Sigmoid colon (tissue), 7 donors: ENCODE data around the gene KIAA2012. TPM values are rescaled to one million over a fixed set of nuclear protein-coding genes. Genes with fewer than 3 reads are reported as not detected.

Experiments
- DNase-seq: peaks from one replicate; pipeline ENCODE4 v3.0.0-alpha.2; 2019
- H3K27ac ChIP-seq, 4 donors: fragments of 200-600 bp; sonication (generic); one replicate each; pipeline ENCODE4 v1.5.1; 2016 to 2019; ENCODE audit warnings: mild to moderate bottlenecking in 1 of 4
- H3K27me3 ChIP-seq, 3 donors: fragments of 200-600 bp; sonication (generic); one replicate each; pipeline ENCODE4 v1.5.1; 2019; ENCODE audit warnings: mild to moderate bottlenecking in 1 of 3
- H3K36me3 ChIP-seq, 4 donors: fragments of 200-600 bp; sonication (generic); one replicate each; pipeline ENCODE4 v1.5.1; 2016 to 2019
- H3K4me1 ChIP-seq, 4 donors: fragments of 200-600 bp; sonication (generic); one replicate each; pipeline ENCODE4 v1.5.1; 2017 to 2019
- H3K4me3 ChIP-seq, 4 donors: fragments of 200-600 bp; sonication (generic); one replicate each; pipeline ENCODE4 v1.5.1; 2017 to 2019; ENCODE audit warnings: mild to moderate bottlenecking in 2 of 4, moderate library complexity in 1 of 4
- H3K9me3 ChIP-seq, 4 donors: fragments of 200-600 bp in 3 of 4; sonication (generic) in 3 of 4; one replicate each; pipeline versions ENCODE4 v1.5.1 to v1.6.1; 2013 to 2019
- EP300 ChIP-seq, 4 donors: sonication (generic); formaldehyde crosslinking; IDR thresholded peaks; one replicate each; pipeline ENCODE4 v1.6.1; 2017; ENCODE audit warnings: antibody characterized with exemption in 4 of 4
- POLR2A ChIP-seq, 2 donors: fragments of 450-650 bp; IDR thresholded peaks; one replicate each; pipeline ENCODE4 v1.6.1; 2016; ENCODE audit warnings: antibody characterized with exemption in 2 of 2, mild to moderate bottlenecking in 2 of 2, moderate library complexity in 2 of 2
- POLR2AphosphoS5 ChIP-seq, 4 donors: sonication (generic); formaldehyde crosslinking; IDR thresholded peaks; one replicate each; pipeline ENCODE4 v1.6.1; 2017; ENCODE audit warnings: antibody characterized with exemption in 4 of 4
- WGBS, 2 donors: extraction: QIAGEN DNeasy Blood & Tissue Kit; methylation state at CpG; one replicate each; pipeline ENCODE4 v1.1.7; 2013; 5-methylcytosine and 5-hydroxymethylcytosine counted together
- intact Hi-C: fragments of 100-400 bp; cut with DNase I; formaldehyde crosslinking; loops from one replicate; pipeline ENCODE4 v1.15.1; 2023
- polyA plus RNA-seq, 3 donors: library from polyadenylated mRNA; stranded (reverse); fragments of 200-250 nt; gene quantifications; one replicate each; pipeline ENCODE4 v1.2.3, GENCODE V29; 2013
- total RNA-seq, 4 donors: library from RNA; depleted of rRNA; stranded (reverse); fragments of >200 nt; gene quantifications; one replicate each; pipeline ENCODE4 v1.1.0, GENCODE V29; 2016
- TF ChIP-seq, protein P1 (sequence below), 4 experiments: fragments of 450-650 bp in 3 of 4; fragments of 200-600 bp in 1 of 4; IDR thresholded peaks; one replicate each; pipeline ENCODE4 v1.5.1; 2016 to 2019; ENCODE audit warnings: antibody characterized with exemption in 4 of 4, mild to moderate bottlenecking in 3 of 4, moderate library complexity in 2 of 4
- donor health status: healthy with polysubstance abuse.
- donor health status: Bipolar disorder and iron deficiency.
- donor health status: healthy.

KIAA2012 gene
- total and polyA plus RNA-seq, 7 donors: 0.04 to 0.83 (median 0.16) TPM; not detected in 4

DNA sequence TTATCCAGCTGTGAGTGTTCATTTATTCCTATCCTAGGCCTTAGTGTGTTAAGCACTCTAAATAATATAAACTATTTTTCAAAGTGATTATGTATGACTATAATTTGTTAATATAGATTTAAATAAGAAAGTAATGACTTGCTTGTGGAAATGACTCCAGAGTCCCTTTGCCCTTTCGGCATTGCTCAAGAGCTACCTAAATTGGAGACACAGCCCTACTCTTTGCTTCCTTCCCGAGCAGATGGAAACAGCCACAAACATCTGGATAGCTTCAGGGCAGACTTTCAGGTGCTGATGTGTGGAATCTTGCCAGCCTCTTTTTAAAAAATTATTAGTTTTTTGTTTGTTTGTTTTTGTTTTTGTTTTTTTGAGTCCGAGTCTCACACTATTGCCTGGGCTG lies 121.4 kb downstream of the KIAA2012 start:
- WGBS, 2 donors: 85 to 90% methylated on average over 3 of the region's 3 CpGs
- no peak for TF ChIP-seq POLR2AphosphoS5 (IDR thresholded peaks at IDR 0.05)
- TF ChIP-seq, protein P1, sequence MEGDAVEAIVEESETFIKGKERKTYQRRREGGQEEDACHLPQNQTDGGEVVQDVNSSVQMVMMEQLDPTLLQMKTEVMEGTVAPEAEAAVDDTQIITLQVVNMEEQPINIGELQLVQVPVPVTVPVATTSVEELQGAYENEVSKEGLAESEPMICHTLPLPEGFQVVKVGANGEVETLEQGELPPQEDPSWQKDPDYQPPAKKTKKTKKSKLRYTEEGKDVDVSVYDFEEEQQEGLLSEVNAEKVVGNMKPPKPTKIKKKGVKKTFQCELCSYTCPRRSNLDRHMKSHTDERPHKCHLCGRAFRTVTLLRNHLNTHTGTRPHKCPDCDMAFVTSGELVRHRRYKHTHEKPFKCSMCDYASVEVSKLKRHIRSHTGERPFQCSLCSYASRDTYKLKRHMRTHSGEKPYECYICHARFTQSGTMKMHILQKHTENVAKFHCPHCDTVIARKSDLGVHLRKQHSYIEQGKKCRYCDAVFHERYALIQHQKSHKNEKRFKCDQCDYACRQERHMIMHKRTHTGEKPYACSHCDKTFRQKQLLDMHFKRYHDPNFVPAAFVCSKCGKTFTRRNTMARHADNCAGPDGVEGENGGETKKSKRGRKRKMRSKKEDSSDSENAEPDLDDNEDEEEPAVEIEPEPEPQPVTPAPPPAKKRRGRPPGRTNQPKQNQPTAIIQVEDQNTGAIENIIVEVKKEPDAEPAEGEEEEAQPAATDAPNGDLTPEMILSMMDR (IDR thresholded peaks at IDR 0.05): no peak
- no peak for TF ChIP-seq POLR2A (IDR thresholded peaks at IDR 0.05)
- no peak for TF ChIP-seq EP300 (IDR thresholded peaks at IDR 0.05)
- no peaks in the 10 kb centered on the region for H3K27me3 ChIP-seq
- no peak for DNase-seq
- no peaks in the 10 kb centered on the region for H3K4me1 ChIP-seq
- no peak overlapping the region for H3K27ac ChIP-seq
- intact Hi-C loops: no loop called here
- no peaks in the 10 kb centered on the region for H3K36me3 ChIP-seq
- no peak overlapping the region for H3K4me3 ChIP-seq
- no peaks in the 10 kb centered on the region for H3K9me3 ChIP-seq

DNA sequence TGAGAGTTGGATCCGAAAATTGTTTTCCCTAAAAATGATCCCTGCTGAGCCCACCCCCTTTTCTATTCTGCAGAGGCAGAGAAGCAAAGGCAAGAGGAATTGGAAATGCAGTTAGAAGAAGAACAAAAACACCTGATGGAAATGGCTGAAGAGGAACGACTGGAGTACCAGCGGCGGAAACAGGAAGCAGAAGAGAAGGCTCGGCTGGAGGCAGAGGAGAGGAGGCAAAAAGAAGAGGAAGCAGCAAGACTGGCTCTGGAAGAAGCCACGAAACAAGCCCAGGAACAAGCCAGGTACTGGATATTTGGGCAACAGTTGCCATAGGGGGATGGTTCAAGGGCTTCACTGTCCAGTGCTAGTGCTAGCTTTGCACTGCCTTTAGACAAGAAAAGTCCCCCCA lies 123.7 kb downstream of the KIAA2012 start:
- Histone ChIP-seq H3K4me3 (no peak overlapping the region), H3K36me3 (peaks cover 0 to 5% (median 0%) of the 10 kb centered on the region in 4 donors), H3K27ac (no peak overlapping the region), H3K9me3 (no peaks in the 10 kb centered on the region), H3K4me1 (no peaks in the 10 kb centered on the region), H3K27me3 (no peaks in the 10 kb centered on the region)
- TF ChIP-seq EP300 (IDR thresholded peaks at IDR 0.05) (no peak), POLR2AphosphoS5 (IDR thresholded peaks at IDR 0.05) (no peak), POLR2A (IDR thresholded peaks at IDR 0.05) (no peak)
- TF ChIP-seq, protein P1 (IDR thresholded peaks at IDR 0.05): no peak
- intact Hi-C loops: no loop called here
- WGBS, 2 donors: 58 to 81% methylated on average over 6 of the region's 6 CpGs
- no peak for DNase-seq

DNA sequence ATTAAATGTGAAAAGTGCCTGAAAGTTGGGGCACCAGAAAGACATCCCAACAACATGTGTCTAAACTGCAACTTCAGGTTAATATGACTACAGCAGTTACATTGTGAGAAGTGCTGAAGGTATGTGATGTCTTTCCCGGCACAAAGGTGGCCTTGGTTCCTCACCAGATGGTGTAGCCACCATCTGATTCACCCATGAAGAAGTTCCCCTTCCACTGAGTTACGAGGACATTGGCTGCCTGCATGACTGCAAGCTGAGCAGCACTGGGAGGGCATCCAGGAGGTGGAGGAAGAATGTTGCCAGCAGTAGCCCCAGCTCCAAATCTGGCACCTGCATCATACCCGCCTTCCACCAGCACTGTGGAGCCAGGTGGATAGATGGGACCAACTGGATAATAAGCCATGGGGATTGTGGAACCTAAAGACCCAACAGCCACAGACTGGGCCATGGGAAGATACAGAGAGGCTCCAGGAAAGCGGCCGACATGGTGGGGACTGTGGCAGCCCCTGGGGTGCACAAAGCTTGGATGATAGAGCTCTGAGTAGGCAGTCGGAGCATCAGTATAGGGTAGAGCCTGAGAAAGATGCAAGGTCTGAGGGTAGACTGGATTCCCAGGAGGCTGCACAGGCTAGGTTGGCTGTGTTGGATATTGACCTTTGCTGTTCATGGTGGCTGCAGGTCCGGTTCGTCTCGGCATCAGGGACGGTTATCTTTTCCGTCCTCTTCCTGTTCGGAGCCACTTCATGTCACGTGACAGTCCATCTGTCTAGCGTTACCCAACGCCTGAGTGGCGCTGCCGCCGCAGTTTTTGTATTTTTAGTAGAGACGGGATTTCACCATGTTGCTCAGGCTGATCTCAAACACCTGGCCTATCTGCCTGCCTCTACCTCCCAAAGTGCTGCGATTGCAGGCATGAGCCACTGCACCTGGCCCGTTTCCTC lies 128.4 kb downstream of the KIAA2012 start:
- Histone ChIP-seq H3K36me3 (peaks cover 0 to 21% (median 0%) of the 10 kb centered on the region in 4 donors), H3K27me3 (no peaks in the 10 kb centered on the region), H3K27ac (no peak overlapping the region), H3K4me1 (no peaks in the 10 kb centered on the region), H3K9me3 (no peaks in the 10 kb centered on the region), H3K4me3 (no peak overlapping the region)
- intact Hi-C loops: no loop called here
- TF ChIP-seq, protein P1 (IDR thresholded peaks at IDR 0.05): no peak
- TF ChIP-seq POLR2AphosphoS5 (IDR thresholded peaks at IDR 0.05) (no peak), POLR2A (IDR thresholded peaks at IDR 0.05) (no peak), EP300 (IDR thresholded peaks at IDR 0.05) (no peak)
- 93 to 96% methylated on average over 21 of the region's 21 CpGs for WGBS, 2 donors
- no peak for DNase-seq

DNA sequence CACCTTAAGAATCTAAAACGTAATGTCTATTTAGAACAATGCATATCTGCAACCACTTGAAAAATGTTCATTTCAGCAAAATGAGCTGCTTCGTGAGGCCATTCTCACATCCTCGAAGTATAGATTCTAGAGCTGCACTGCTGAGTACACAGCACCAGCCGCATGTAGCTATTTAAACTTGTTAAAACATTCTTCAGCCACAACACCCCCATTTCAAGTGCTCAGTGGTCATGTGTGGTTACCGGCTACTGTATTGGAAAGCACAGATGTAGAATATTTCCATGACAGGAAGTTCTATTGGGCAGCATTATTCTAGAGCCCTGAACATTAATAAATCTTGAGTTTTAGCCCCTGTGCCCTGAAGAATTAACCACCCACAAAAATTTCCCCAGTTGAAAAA lies 130.3 kb downstream of the KIAA2012 start:
- no peaks in the 10 kb centered on the region for H3K9me3 ChIP-seq
- peaks cover 0 to 40% (median 2%) of the 10 kb centered on the region in 4 donors for H3K36me3 ChIP-seq
- WGBS, 2 donors: 88 to 95% methylated on average over 5 of the region's 5 CpGs
- intact Hi-C loops: no loop called here
- no peaks in the 10 kb centered on the region for H3K27me3 ChIP-seq
- no peak overlapping the region for H3K27ac ChIP-seq
- no peak overlapping the region for H3K4me3 ChIP-seq
- TF ChIP-seq, protein P1 (IDR thresholded peaks at IDR 0.05): no peak
- no peak for TF ChIP-seq EP300 (IDR thresholded peaks at IDR 0.05)
- no peak for TF ChIP-seq POLR2AphosphoS5 (IDR thresholded peaks at IDR 0.05)
- no peak for TF ChIP-seq POLR2A (IDR thresholded peaks at IDR 0.05)
- H3K4me1 ChIP-seq: no peaks in the 10 kb centered on the region
- no peak for DNase-seq
